ENCODE results near the gene SP2.

DNA sequence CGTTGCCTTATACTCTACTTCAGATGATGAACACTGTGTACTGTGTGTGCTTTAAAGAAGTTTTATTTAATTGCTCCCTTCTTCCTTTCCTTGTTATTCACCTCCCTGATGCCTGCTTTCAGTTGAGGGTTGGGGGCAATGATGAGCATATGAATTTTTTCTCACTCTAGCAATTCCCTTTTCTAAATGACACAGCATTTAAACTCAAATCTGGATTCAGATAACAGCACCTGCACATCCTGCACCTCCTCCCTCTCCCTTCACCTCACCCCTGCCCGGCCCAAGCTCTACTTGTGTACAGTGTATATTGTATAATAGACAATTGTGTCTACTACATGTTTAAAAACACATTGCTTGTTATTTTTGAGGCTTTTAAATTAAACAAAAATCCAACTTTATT, 32.4 kb downstream of the SP2 start:
- TF ChIP-seq, protein P1, sequence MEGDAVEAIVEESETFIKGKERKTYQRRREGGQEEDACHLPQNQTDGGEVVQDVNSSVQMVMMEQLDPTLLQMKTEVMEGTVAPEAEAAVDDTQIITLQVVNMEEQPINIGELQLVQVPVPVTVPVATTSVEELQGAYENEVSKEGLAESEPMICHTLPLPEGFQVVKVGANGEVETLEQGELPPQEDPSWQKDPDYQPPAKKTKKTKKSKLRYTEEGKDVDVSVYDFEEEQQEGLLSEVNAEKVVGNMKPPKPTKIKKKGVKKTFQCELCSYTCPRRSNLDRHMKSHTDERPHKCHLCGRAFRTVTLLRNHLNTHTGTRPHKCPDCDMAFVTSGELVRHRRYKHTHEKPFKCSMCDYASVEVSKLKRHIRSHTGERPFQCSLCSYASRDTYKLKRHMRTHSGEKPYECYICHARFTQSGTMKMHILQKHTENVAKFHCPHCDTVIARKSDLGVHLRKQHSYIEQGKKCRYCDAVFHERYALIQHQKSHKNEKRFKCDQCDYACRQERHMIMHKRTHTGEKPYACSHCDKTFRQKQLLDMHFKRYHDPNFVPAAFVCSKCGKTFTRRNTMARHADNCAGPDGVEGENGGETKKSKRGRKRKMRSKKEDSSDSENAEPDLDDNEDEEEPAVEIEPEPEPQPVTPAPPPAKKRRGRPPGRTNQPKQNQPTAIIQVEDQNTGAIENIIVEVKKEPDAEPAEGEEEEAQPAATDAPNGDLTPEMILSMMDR (conservative IDR thresholded peaks at IDR 0.05; ENCODE audit: low read length) = no peak
- no peak for TF ChIP-seq EZH2phosphoT487 (IDR thresholded peaks at IDR 0.05; ENCODE audit: borderline replicate concordance, low read depth, low read length)
